Large intestine (tissue), 1 donor: ENCODE data around the gene OR5AL1. TPM values are rescaled to one million over a fixed set of nuclear protein-coding genes. Genes with fewer than 3 reads are reported as not detected.

Experiments used
- polyA plus RNA-seq: library from polyadenylated mRNA; unstranded; fragments of 120-200 nt; gene quantifications from one replicate; pipeline ENCODE4 v1.2.1, GENCODE V29; 2013

The OR5AL1 gene
- polyA plus RNA-seq, 1 donor = not detected

Other genes starting within 250 kb of the OR5AL1 start
- gene OR5J2, start 236.1 kb upstream of the OR5AL1 start, polyA plus RNA-seq = not detected
- gene OR5T2, start 178.4 kb upstream of the OR5AL1 start, polyA plus RNA-seq = not detected
- gene OR5T3, start 160.4 kb upstream of the OR5AL1 start, polyA plus RNA-seq = not detected
- gene OR5T1, start 138.5 kb upstream of the OR5AL1 start, polyA plus RNA-seq = not detected
- not detected for gene OR8H1, start 120.4 kb upstream of the OR5AL1 start, polyA plus RNA-seq
- not detected for gene OR8K3, start 97.6 kb upstream of the OR5AL1 start, polyA plus RNA-seq
- gene OR8K1, start 66.7 kb upstream of the OR5AL1 start, polyA plus RNA-seq = not detected
- gene OR8J1, start 58.4 kb upstream of the OR5AL1 start, polyA plus RNA-seq = not detected
- not detected for gene OR8U1, start 37.1 kb upstream of the OR5AL1 start, polyA plus RNA-seq
- not detected for gene OR5M3, start 60.7 kb downstream of the OR5AL1 start, polyA plus RNA-seq
- gene OR5M8, start 78.7 kb downstream of the OR5AL1 start, polyA plus RNA-seq = not detected
- not detected for gene OR5M11, start 130.6 kb downstream of the OR5AL1 start, polyA plus RNA-seq
- not detected for gene OR5M10, start 165.0 kb downstream of the OR5AL1 start, polyA plus RNA-seq
- not detected for gene OR5M1, start 202.2 kb downstream of the OR5AL1 start, polyA plus RNA-seq
- not detected for gene OR5AP2, start 229.7 kb downstream of the OR5AL1 start, polyA plus RNA-seq